Aorta (tissue), 5 donors: Measurements from ENCODE around the gene RPS26. TPM values are rescaled to one million over a fixed set of nuclear protein-coding genes. Genes with fewer than 3 reads are reported as not detected.

Source experiments
- ATAC-seq: fragments of 200-7000 bp; cut with Tn5 transposase; one replicate; pipeline ENCODE4 v1.9.1; 2022; ENCODE audit warnings: moderate library complexity; ENCODE audit not compliant: low FRiP score
- DNase-seq, 2 donors: peaks; one replicate each; pipeline ENCODE4 v3.0.0-alpha.2; 2020
- H3K27ac ChIP-seq, 2 donors: one replicate each; pipeline ENCODE4 v1.5.1; 2013; ENCODE audit warnings: low read length in 2 of 2, mild to moderate bottlenecking in 2 of 2, moderate library complexity in 2 of 2, control low read depth in 1 of 2, inconsistent platforms in 1 of 2, low read depth in 1 of 2
- H3K27me3 ChIP-seq, 2 donors: one replicate each; pipeline ENCODE4 v1.6.1; 2013; ENCODE audit warnings: control low read depth in 1 of 2, low read length in 1 of 2, mild to moderate bottlenecking in 1 of 2, moderate library complexity in 1 of 2; ENCODE audit not compliant: insufficient read depth in 2 of 2, control insufficient read depth in 1 of 2
- H3K36me3 ChIP-seq, 2 donors: one replicate each; pipeline ENCODE4 v1.6.1; 2013; ENCODE audit warnings: control low read depth in 1 of 2, low read length in 1 of 2, mild to moderate bottlenecking in 1 of 2; ENCODE audit not compliant: insufficient read depth in 2 of 2, control insufficient read depth in 1 of 2
- H3K4me1 ChIP-seq, 2 donors: one replicate each; pipeline ENCODE4 v1.6.1; 2013; ENCODE audit warnings: low read length in 2 of 2, control low read depth in 1 of 2, mild to moderate bottlenecking in 1 of 2, moderate library complexity in 1 of 2; ENCODE audit not compliant: insufficient read depth in 2 of 2, control insufficient read depth in 1 of 2
- H3K4me3 ChIP-seq, 2 donors: one replicate each; pipeline ENCODE4 v1.5.1; 2013; ENCODE audit warnings: low read length in 2 of 2, control low read depth in 1 of 2, mild to moderate bottlenecking in 1 of 2
- H3K9me3 ChIP-seq: one replicate; pipeline ENCODE4 v1.6.1; 2013; ENCODE audit warnings: mild to moderate bottlenecking, low read length; ENCODE audit not compliant: control insufficient read depth
- WGBS, 2 donors: extraction: QIAGEN DNeasy Blood & Tissue Kit; methylation state at CpG; one replicate each; pipeline ENCODE4 v1.1.7; 2013; 5-methylcytosine and 5-hydroxymethylcytosine counted together
- intact Hi-C, 2 donors: fragments of 100-400 bp; cut with DNase I; formaldehyde crosslinking; loops; one replicate each; pipeline versions ENCODE4 v1.14.2 to v1.15.0; 2022
- polyA plus RNA-seq, 2 donors: library from polyadenylated mRNA; stranded (reverse); fragments of 200-250 nt; gene quantifications; one replicate each; pipeline ENCODE4 v1.2.3, GENCODE V29; 2013
- total RNA-seq, 2 donors: library from RNA; stranded (reverse); fragmentation: NEBNext Ultra II Directional; extraction: Animal tissue kit (Norgen Biotek cat#: 25700); gene quantifications; one replicate each; pipeline ENCODE4 v1.2.1, GENCODE V29; 2021
- donor health status: healthy with polysubstance abuse.
- donor health status: Bipolar disorder and iron deficiency.
- donor health status: DM: no; HTN: no; CAD: no.
- donor health status: DM: no; HTN: no; CAD: no.
- donor health status: DM: yes; HTN: yes; CAD: no.

RPS26 gene
- total and polyA plus RNA-seq, 4 donors = 40.5 to 1,454 (median 521) TPM

- Histone ChIP-seq H3K36me3 (no peaks in the 10 kb centered on the region), H3K27ac (peak overlapping the region in 1 of 2 donors; percentile 15), H3K4me1 (no peaks in the 10 kb centered on the region), H3K9me3 (no peaks in the 10 kb centered on the region), H3K4me3 (peak overlapping the region; percentile 10 to 39), H3K27me3 (no peaks in the 10 kb centered on the region)
- DNase-seq = peak; percentile 92 to 97
- ATAC-seq = peak; percentile 92
- intact Hi-C loops = loop anchor here in 1 of 2 donors (2.0 kb wide), 1 partner anchor 24 kb away; no protein-coding TSS in a partner anchor
- WGBS, 2 donors = 0 to 1% methylated on average over 49 to 50 of the region's 50 CpGs
Measured at GRCh38 chr12:56078931-56079722, 37.4 kb downstream of the RPS26 start.

GRCh38 chr12:56079723-56080555 is 38.2 kb downstream of the RPS26 start, which contains the start of gene ERBB3:
Gene ERBB3 (plus strand): TSS chr12:56080165. CDS start chr12:56080301, 136 bp downstream.
- H3K36me3 ChIP-seq = no peaks in the 10 kb centered on the region
- H3K27ac ChIP-seq = peak within 1 kb of the TSS in 1 of 2 donors; percentile 15
- no peaks in the 10 kb centered on the region for H3K27me3 ChIP-seq
- no peaks in the 10 kb centered on the region for H3K9me3 ChIP-seq
- H3K4me1 ChIP-seq = no peaks in the 10 kb centered on the region
- DNase-seq = peak; percentile 86 to 94
- peak within 1 kb of the TSS; percentile 12 to 39 for H3K4me3 ChIP-seq
- peak; percentile 92 for ATAC-seq
- intact Hi-C loops = loop anchor here in 1 of 2 donors (2.0 kb wide), 1 partner anchor 23 kb away; no protein-coding TSS in a partner anchor
- 2% methylated on average over 56 to 59 of the region's 59 CpGs for WGBS, 2 donors

GRCh38 chr12:56080556-56081138 is 38.9 kb downstream of the RPS26 start:
- DNase-seq (no peak), ATAC-seq (no peak)
- intact Hi-C loops = no loop called here
- no peaks in the 10 kb centered on the region for H3K4me1 ChIP-seq
- H3K27me3 ChIP-seq = no peaks in the 10 kb centered on the region
- no peak overlapping the region for H3K4me3 ChIP-seq
- H3K27ac ChIP-seq = no peak overlapping the region
- WGBS, 2 donors = 48 to 51% methylated on average over 20 of the region's 20 CpGs
- H3K9me3 ChIP-seq = no peaks in the 10 kb centered on the region
- no peaks in the 10 kb centered on the region for H3K36me3 ChIP-seq

- no peak for ATAC-seq
- Histone ChIP-seq H3K27ac (no peak overlapping the region), H3K27me3 (no peaks in the 10 kb centered on the region), H3K4me3 (no peak overlapping the region), H3K36me3 (no peaks in the 10 kb centered on the region), H3K9me3 (no peaks in the 10 kb centered on the region), H3K4me1 (no peaks in the 10 kb centered on the region)
- 59 to 66% methylated on average over 6 of the region's 6 CpGs for WGBS, 2 donors
- intact Hi-C loops = no loop called here
- no peak for DNase-seq
Measured at GRCh38 chr12:56081393-56082347, 40.0 kb downstream of the RPS26 start.

- Histone ChIP-seq H3K9me3 (no peaks in the 10 kb centered on the region), H3K4me1 (no peaks in the 10 kb centered on the region), H3K27ac (no peak overlapping the region), H3K4me3 (no peak overlapping the region), H3K27me3 (no peaks in the 10 kb centered on the region), H3K36me3 (no peaks in the 10 kb centered on the region)
- intact Hi-C loops = no loop called here
- ATAC-seq (no peak), DNase-seq (no peak)
- 77 to 80% methylated on average over 2 of the region's 2 CpGs for WGBS, 2 donors
Measured at GRCh38 chr12:56082382-56082781, 40.7 kb downstream of the RPS26 start.

- DNase-seq (no peak), ATAC-seq (no peak)
- H3K27me3 ChIP-seq = no peaks in the 10 kb centered on the region
- H3K27ac ChIP-seq = no peak overlapping the region
- H3K4me1 ChIP-seq = no peaks in the 10 kb centered on the region
- WGBS, 2 donors = 66 to 78% methylated on average over 3 of the region's 3 CpGs
- intact Hi-C loops = no loop called here
- no peaks in the 10 kb centered on the region for H3K9me3 ChIP-seq
- no peak overlapping the region for H3K4me3 ChIP-seq
- no peaks in the 10 kb centered on the region for H3K36me3 ChIP-seq
Measured at GRCh38 chr12:56082967-56083366, 41.2 kb downstream of the RPS26 start.

- Histone ChIP-seq H3K27me3 (no peaks in the 10 kb centered on the region), H3K27ac (no peak overlapping the region), H3K9me3 (no peaks in the 10 kb centered on the region), H3K4me3 (no peak overlapping the region), H3K4me1 (no peaks in the 10 kb centered on the region), H3K36me3 (no peaks in the 10 kb centered on the region)
- intact Hi-C loops = no loop called here
- WGBS, 2 donors = 92 to 93% methylated on average over 15 of the region's 15 CpGs
- no peak for ATAC-seq
- DNase-seq = no peak
Measured at GRCh38 chr12:56084958-56085543, 43.3 kb downstream of the RPS26 start.
